Stimulated activated naive CD8-positive, alpha-beta T cell treated with anti-CD3 and anti-CD28 coated beads, Interleukin-15, amount 100 ng/mL, for 72 hours (primary cell): ENCODE results near the gene DDX51.
"Not testable (repeated sequence)": the region's sequence is repeated elsewhere in the genome, so short reads cannot be mapped to it uniquely, and the experiment has no call there.

ENCODE experiments used
- ATAC-seq: fragments of 150-1000 bp; cut with Tn5 transposase; 2 replicates; pipeline ENCODE4 v1.10.0; 2021; ENCODE audit warnings: mild to moderate bottlenecking, moderate library complexity
- DNase-seq, 2 donors: peaks; one replicate each; pipeline ENCODE4 v3.0.0; 2021 to 2022
- H3K27ac Mint-ChIP-seq, 2 donors: one replicate each; pipeline ENCODE4 v1.8.0; 2022; ENCODE audit warnings: mild to moderate bottlenecking in 2 of 2, mixed read lengths in 2 of 2, moderate library complexity in 2 of 2
- H3K27me3 Mint-ChIP-seq: one replicate; pipeline ENCODE4 v1.8.0; 2022; ENCODE audit warnings: mixed read lengths
- H3K4me1 Mint-ChIP-seq: one replicate; pipeline ENCODE4 v1.8.0; 2022; ENCODE audit warnings: mild to moderate bottlenecking, mixed read lengths
- H3K4me3 Mint-ChIP-seq, 2 donors: one replicate each; pipeline ENCODE4 v1.8.0; 2022; ENCODE audit warnings: mild to moderate bottlenecking in 2 of 2, mixed read lengths in 2 of 2, moderate library complexity in 1 of 2
- H3K9me3 Mint-ChIP-seq, 2 donors: one replicate each; pipeline ENCODE4 v1.8.0; 2022; ENCODE audit warnings: mixed read lengths in 2 of 2

The DDX51 gene

GRCh38 chr12:132154941-132155770 lies 11.0 kb upstream of the DDX51 start:
- no peak overlapping the region for H3K27ac Mint-ChIP-seq
- H3K27me3 Mint-ChIP-seq, result no peaks in the 10 kb centered on the region
- no peak overlapping the region for H3K4me3 Mint-ChIP-seq
- ATAC-seq (peak; percentile 26), DNase-seq (peak; percentile 36 to 48)
- no peaks in the 10 kb centered on the region for H3K9me3 Mint-ChIP-seq
- peaks cover 10% of the 10 kb centered on the region for H3K4me1 Mint-ChIP-seq

- H3K4me3 Mint-ChIP-seq, result peak overlapping the region in 1 of 2 donors; percentile 24
Observed at GRCh38 chr12:132154341-132154761, 10.2 kb upstream of the DDX51 start.

GRCh38 chr12:132153501-132154340 lies 9.6 kb upstream of the DDX51 start:
- H3K27ac Mint-ChIP-seq, result peak overlapping the region in 1 of 2 donors; percentile 36
- no peaks in the 10 kb centered on the region for H3K27me3 Mint-ChIP-seq
- peak overlapping the region in 1 of 2 donors; percentile 24 for H3K4me3 Mint-ChIP-seq
- peaks cover 10% of the 10 kb centered on the region for H3K4me1 Mint-ChIP-seq
- DNase-seq (peak; percentile 75 to 77), ATAC-seq (peak; percentile 90)
- H3K9me3 Mint-ChIP-seq, result no peaks in the 10 kb centered on the region

More at GRCh38 chr12:132154341-132154761, 10.2 kb upstream of the DDX51 start:
- peak; percentile 26 for ATAC-seq
- H3K4me1 Mint-ChIP-seq, result peaks cover 10% of the 10 kb centered on the region
- H3K27ac Mint-ChIP-seq, result peak overlapping the region in 1 of 2 donors; percentile 36
- H3K9me3 Mint-ChIP-seq, result no peaks in the 10 kb centered on the region
- no peaks in the 10 kb centered on the region for H3K27me3 Mint-ChIP-seq
- no peak for DNase-seq

DNA sequence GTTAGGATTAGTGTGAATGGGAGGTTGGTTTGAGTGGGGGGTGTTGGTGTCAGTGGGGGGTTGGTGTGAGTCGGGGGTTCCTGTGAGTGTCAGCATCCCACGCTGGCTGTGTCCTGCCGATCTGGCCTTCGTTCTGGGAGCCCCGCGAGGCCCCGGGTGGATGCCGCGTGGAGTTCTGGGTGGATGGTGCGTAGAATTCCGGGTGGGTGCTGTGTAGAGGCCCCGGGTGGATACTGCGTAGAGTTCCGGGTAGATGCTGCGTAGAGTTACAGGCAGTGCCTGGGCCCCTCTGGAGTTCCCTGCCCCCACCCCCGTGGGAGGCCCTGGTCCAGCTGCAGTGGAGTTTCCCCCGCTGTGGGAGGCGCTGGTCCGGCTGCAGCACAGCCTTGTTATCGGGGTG lies 8.8 kb upstream of the DDX51 start:
- no peak for DNase-seq
- no peaks in the 10 kb centered on the region for H3K9me3 Mint-ChIP-seq
- H3K27me3 Mint-ChIP-seq, result no peaks in the 10 kb centered on the region
- ATAC-seq, result no peak
- H3K27ac Mint-ChIP-seq, result no peak overlapping the region
- H3K4me3 Mint-ChIP-seq, result no peak overlapping the region
- H3K4me1 Mint-ChIP-seq, result peaks cover 10% of the 10 kb centered on the region

- peaks cover 10% of the 10 kb centered on the region for H3K4me1 Mint-ChIP-seq
- no peak overlapping the region for H3K27ac Mint-ChIP-seq
- H3K9me3 Mint-ChIP-seq, result no peaks in the 10 kb centered on the region
- H3K27me3 Mint-ChIP-seq, result no peaks in the 10 kb centered on the region
- ATAC-seq (no peak), DNase-seq (no peak)
- no peak overlapping the region for H3K4me3 Mint-ChIP-seq
Observed at GRCh38 chr12:132152411-132152821, 8.3 kb upstream of the DDX51 start.

- no peak for DNase-seq
- H3K27ac Mint-ChIP-seq, result no peak overlapping the region
Observed at GRCh38 chr12:132151766-132152410, 7.8 kb upstream of the DDX51 start.

GRCh38 chr12:132151145-132151765 lies 7.1 kb upstream of the DDX51 start:
- Mint-ChIP-seq H3K27me3 (no peaks in the 10 kb centered on the region), H3K4me3 (no peak overlapping the region), H3K4me1 (peaks cover 18% of the 10 kb centered on the region), H3K27ac (no peak overlapping the region), H3K9me3 (no peaks in the 10 kb centered on the region)
- no peak for ATAC-seq
- DNase-seq, result no peak

More at GRCh38 chr12:132151766-132152410, 7.8 kb upstream of the DDX51 start:
- Mint-ChIP-seq H3K4me3 (no peak overlapping the region), H3K4me1 (peaks cover 12% of the 10 kb centered on the region), H3K27me3 (no peaks in the 10 kb centered on the region), H3K9me3 (no peaks in the 10 kb centered on the region)
- no peak for ATAC-seq

- no peaks in the 10 kb centered on the region for H3K9me3 Mint-ChIP-seq
- DNase-seq (no peak), ATAC-seq (no peak)
- H3K27me3 Mint-ChIP-seq, result no peaks in the 10 kb centered on the region
- H3K4me1 Mint-ChIP-seq, result peaks cover 23% of the 10 kb centered on the region
- no peak overlapping the region for H3K27ac Mint-ChIP-seq
- H3K4me3 Mint-ChIP-seq, result no peak overlapping the region
Observed at GRCh38 chr12:132150780-132151144, 6.6 kb upstream of the DDX51 start.

GRCh38 chr12:132149526-132149925 lies 5.4 kb upstream of the DDX51 start:
- H3K27me3 Mint-ChIP-seq, result not testable (repeated sequence)

GRCh38 chr12:132148368-132149045 lies 4.4 kb upstream of the DDX51 start:
- H3K4me1 Mint-ChIP-seq, result peaks cover 26% of the 10 kb centered on the region
- no peak overlapping the region for H3K27ac Mint-ChIP-seq
- H3K27me3 Mint-ChIP-seq, result no peaks in the 10 kb centered on the region
- DNase-seq (no peak), ATAC-seq (no peak)
- H3K4me3 Mint-ChIP-seq, result no peak overlapping the region
- H3K9me3 Mint-ChIP-seq, result no peaks in the 10 kb centered on the region

More at GRCh38 chr12:132149526-132149925, 5.4 kb upstream of the DDX51 start:
- H3K27ac Mint-ChIP-seq, DNase-seq, H3K9me3 Mint-ChIP-seq, H3K4me3 Mint-ChIP-seq, ATAC-seq: not testable (repeated sequence)
- H3K4me1 Mint-ChIP-seq, result peaks cover 35% of the 10 kb centered on the region

DNA sequence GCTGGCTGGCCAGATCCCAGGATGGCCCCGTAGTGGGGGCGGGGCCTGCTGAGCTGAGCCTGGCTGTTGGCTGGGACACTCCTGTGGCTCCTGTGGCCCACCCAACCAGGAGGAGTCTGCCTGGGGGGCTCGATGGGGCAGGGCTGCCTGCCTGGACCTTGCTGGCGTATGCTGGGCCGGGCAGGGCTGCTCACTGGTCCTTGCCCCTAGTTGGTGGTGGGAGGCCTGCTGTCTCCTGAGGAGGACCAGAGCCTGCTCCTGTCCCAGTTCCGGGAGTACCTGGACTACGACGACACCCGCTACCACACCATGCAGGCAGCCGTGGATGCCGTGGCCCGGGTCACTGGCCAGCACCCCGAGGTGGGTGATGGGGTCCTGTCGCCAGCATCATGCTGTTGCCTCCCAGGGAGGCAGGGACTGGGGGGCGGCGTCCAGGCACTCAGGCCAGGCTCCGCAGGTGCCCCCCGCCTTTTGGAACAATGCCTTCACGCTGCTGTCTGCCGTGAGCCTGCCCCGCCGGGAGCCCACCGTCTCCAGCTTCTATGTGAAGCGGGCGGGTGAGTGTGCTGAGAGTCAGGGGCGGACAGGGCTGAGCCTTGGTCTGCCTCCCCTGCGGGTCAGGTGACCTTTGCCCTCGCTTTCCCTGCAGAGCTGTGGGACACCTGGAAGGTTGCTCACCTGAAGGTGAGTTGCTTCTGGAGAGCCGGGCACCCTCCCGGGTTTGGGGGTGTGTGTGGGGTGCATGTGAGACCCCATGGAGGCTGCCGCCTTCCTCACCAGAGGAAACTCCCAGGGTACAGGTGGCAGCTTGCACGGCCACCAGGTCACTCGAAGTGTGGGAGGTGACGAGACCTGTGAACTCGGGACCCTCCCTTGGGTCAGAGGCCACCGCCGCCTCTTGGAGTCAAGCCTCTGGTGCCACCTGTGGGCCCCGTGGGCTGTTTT lies 3.6 kb upstream of the DDX51 start:
- DNase-seq (peak in 1 of 2 donors; percentile 13), ATAC-seq (no peak)
- Mint-ChIP-seq H3K4me3 (no peak overlapping the region), H3K4me1 (peaks cover 33% of the 10 kb centered on the region), H3K27ac (no peak overlapping the region), H3K9me3 (no peaks in the 10 kb centered on the region), H3K27me3 (no peaks in the 10 kb centered on the region)

DNA sequence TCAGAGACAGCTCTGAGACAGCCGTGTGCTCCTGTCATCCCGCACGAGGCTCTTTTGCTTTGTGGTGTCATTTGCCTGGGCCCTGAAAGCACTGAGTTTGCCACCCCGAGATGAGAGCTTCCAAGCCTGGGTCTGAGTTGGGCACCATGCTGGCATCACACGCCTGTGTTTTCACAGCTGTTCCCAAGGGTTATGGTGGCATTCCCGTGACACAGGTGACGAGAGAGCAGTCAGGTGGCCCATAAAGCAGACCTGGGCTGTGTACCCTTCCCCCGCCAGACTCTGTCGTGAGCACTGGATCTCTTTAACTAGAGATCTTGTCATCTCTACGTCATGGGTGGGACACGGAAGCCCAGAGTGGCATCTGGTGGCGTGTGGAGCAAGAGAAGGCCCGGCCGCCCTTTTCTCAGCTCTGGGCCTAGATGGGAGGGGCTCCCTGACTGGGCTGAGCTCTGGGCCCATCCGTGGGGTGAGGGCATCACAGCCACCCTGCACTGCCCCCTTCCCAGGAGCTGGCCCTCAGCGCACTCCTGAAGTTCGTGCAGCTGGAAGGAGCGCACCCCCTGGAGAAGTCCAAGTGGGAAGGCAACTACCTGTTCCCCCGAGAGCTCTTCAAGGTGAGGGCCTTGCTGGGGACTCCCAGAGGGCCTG lies 2.8 kb upstream of the DDX51 start:
- Mint-ChIP-seq H3K4me1 (peaks cover 41% of the 10 kb centered on the region), H3K27me3 (no peaks in the 10 kb centered on the region), H3K9me3 (no peaks in the 10 kb centered on the region), H3K27ac (no peak overlapping the region), H3K4me3 (no peak overlapping the region)
- no peak for ATAC-seq
- peak in 1 of 2 donors; percentile 8 for DNase-seq

DNA sequence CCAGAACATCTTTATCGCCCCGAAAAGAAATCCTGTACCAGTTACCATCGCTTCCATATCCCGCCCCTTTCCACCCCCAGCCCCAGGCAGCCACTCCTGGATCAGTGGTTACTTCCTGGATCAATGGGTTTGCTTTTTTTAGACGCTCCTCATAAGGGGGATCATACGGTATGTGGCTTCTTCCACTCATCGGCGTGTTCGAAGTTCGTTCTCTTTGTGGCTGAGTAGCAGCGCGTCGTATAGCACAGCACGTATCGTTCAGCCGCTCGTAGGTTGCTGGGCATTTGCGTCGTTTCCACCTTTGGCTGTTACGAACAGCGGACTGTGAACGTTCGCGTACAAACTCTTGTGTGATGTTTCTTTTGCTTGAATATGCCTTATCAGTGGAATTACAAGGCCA lies 2.0 kb upstream of the DDX51 start:
- peak overlapping the region; percentile 29 to 78 for H3K27ac Mint-ChIP-seq
- no peaks in the 10 kb centered on the region for H3K9me3 Mint-ChIP-seq
- H3K4me1 Mint-ChIP-seq, result peaks cover 41% of the 10 kb centered on the region
- no peak for ATAC-seq
- no peaks in the 10 kb centered on the region for H3K27me3 Mint-ChIP-seq
- DNase-seq, result no peak
- peak overlapping the region; percentile 50 to 91 for H3K4me3 Mint-ChIP-seq
